ENCODE measurements around the gene TRIM69.
A peak's percentile ranks its signal among the peaks of the same experiment; 100 is the strongest.
"Not testable (repeated sequence)": the region's sequence is repeated elsewhere in the genome, so short reads cannot be mapped to it uniquely, and the experiment has no call there.

TRIM69 gene

GRCh38 chr15:44739222-44739847 lies 3.0 kb downstream of the TRIM69 start:
- H3K27ac Mint-ChIP-seq: not testable (repeated sequence)

DNA sequence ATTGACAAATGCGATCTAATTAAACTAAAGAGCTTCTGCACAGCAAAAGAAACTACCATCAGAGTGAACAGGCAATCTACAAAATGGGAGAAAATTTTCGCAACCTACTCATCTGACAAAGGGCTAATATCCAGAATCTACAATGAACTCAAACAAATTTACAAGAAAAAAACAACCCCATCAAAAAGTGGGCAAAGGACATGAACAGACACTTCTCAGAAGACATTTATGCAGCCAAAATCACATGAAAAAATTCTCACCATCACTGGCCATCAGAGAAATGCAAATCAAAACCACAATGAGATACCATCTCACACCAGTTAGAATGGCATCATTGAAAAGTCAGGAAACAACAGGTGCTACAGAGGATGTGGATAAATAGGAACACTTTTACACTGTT lies 7.1 kb downstream of the TRIM69 start:
- not testable (repeated sequence) for H3K4me3 Mint-ChIP-seq; H3K27ac Mint-ChIP-seq; H3K27me3 Mint-ChIP-seq (ENCODE audit: low read depth); H3K4me1 Mint-ChIP-seq (ENCODE audit: low read depth); H3K36me3 Mint-ChIP-seq (ENCODE audit: low read depth); DNase-seq (ENCODE audit: low spot score); H3K9me3 Mint-ChIP-seq

More at GRCh38 chr15:44739222-44739847, 3.0 kb downstream of the TRIM69 start:
- not testable (repeated sequence) for DNase-seq (ENCODE audit: low spot score); H3K36me3 Mint-ChIP-seq (ENCODE audit: low read depth); H3K9me3 Mint-ChIP-seq; H3K27me3 Mint-ChIP-seq (ENCODE audit: low read depth)
- H3K4me1 Mint-ChIP-seq (ENCODE audit: low read depth): peaks cover 39% of the 10 kb centered on the region
- peak overlapping the region; percentile 9 for H3K4me3 Mint-ChIP-seq

- Mint-ChIP-seq H3K4me3 (no peak overlapping the region), H3K36me3 (ENCODE audit: low read depth) (peaks cover 31% of the 10 kb centered on the region), H3K9me3 (peaks cover 35% of the 10 kb centered on the region)
Measured at GRCh38 chr15:44753345-44753744, 17.0 kb downstream of the TRIM69 start.

DNA sequence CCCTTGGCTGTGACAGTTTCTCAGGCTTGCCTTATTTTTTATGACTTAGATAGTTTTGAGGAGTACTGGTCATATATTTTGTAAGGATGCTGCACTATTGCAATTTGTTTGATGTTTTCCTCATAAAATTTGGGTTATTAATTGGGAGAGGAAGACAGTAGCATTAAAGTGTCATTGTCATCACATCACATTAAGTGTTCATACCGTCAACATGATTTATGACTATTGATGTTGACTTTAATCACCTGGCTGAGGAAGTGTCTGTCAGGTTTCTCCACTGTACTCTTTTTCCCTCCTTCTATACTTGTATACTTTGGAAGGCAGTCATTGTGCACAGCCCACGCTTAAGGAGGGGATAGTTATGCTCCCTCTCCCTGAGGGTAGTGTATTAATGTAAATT lies 26.9 kb downstream of the TRIM69 start:
- Mint-ChIP-seq H3K27ac (no peak overlapping the region), H3K27me3 (ENCODE audit: low read depth) (no peaks in the 10 kb centered on the region), H3K4me1 (ENCODE audit: low read depth) (no peaks in the 10 kb centered on the region), H3K36me3 (ENCODE audit: low read depth) (peaks cover 4% of the 10 kb centered on the region), H3K4me3 (no peak overlapping the region), H3K9me3 (no peaks in the 10 kb centered on the region)
- DNase-seq (ENCODE audit: low spot score): no peak

More at GRCh38 chr15:44753345-44753744, 17.0 kb downstream of the TRIM69 start:
- DNase-seq (ENCODE audit: low spot score): no peak
- Mint-ChIP-seq H3K27me3 (ENCODE audit: low read depth) (no peaks in the 10 kb centered on the region), H3K27ac (no peak overlapping the region), H3K4me1 (ENCODE audit: low read depth) (peaks cover 4% of the 10 kb centered on the region)

DNA sequence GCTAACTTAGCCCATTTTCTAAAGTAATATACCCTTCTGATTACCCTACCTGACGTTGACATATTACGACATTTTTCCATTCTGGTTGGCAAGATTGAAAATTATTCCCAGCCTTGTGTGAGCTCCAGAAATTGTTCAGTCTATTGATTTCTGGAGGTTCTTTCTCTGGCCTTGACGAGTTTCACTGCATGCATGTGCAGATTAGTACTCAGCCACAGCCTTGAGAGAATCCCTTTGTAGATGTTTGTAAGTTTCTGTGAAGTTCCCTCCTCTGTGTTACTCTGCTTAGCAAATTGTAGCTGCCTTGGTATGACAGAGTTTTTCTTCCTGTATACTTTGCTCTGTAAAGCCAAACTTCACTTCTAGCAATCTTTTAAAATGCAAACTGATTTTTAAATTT lies 27.5 kb downstream of the TRIM69 start:
- Mint-ChIP-seq H3K36me3 (ENCODE audit: low read depth) (peaks cover 6% of the 10 kb centered on the region), H3K9me3 (no peaks in the 10 kb centered on the region), H3K4me1 (ENCODE audit: low read depth) (no peaks in the 10 kb centered on the region), H3K27me3 (ENCODE audit: low read depth) (no peaks in the 10 kb centered on the region), H3K27ac (no peak overlapping the region), H3K4me3 (no peak overlapping the region)
- no peak for DNase-seq (ENCODE audit: low spot score)

DNA sequence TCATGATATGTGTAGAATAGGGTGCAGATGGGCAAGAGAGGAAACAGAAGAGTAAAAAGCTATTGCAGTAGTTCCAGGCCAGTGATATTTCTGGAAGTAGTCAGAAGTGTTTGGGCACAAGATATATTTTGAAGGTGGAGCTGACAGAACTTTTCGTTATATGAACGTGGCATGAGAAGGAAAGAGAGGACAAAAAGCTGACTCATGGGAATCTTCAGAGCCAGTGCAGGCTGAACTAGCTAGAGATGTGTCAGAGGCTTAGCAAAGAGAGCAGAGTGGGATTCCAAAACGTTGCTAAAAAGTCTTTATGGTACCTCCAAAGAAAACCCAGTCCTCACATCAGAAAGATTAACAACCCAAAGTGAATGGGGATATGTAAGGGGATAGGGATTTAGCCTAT lies 28.7 kb downstream of the TRIM69 start:
- Mint-ChIP-seq H3K4me3 (no peak overlapping the region), H3K27me3 (ENCODE audit: low read depth) (no peaks in the 10 kb centered on the region), H3K4me1 (ENCODE audit: low read depth) (no peaks in the 10 kb centered on the region), H3K36me3 (ENCODE audit: low read depth) (peaks cover 11% of the 10 kb centered on the region), H3K9me3 (peaks cover 2% of the 10 kb centered on the region), H3K27ac (no peak overlapping the region)
- DNase-seq (ENCODE audit: low spot score): no peak

GRCh38 chr15:44769521-44769920 lies 33.2 kb downstream of the TRIM69 start:
- Mint-ChIP-seq H3K36me3 (ENCODE audit: low read depth) (peaks cover 28% of the 10 kb centered on the region), H3K27me3 (ENCODE audit: low read depth) (no peaks in the 10 kb centered on the region), H3K4me1 (ENCODE audit: low read depth) (no peaks in the 10 kb centered on the region), H3K27ac (no peak overlapping the region), H3K4me3 (no peak overlapping the region), H3K9me3 (peaks cover 26% of the 10 kb centered on the region)
- no peak for DNase-seq (ENCODE audit: low spot score)

DNA sequence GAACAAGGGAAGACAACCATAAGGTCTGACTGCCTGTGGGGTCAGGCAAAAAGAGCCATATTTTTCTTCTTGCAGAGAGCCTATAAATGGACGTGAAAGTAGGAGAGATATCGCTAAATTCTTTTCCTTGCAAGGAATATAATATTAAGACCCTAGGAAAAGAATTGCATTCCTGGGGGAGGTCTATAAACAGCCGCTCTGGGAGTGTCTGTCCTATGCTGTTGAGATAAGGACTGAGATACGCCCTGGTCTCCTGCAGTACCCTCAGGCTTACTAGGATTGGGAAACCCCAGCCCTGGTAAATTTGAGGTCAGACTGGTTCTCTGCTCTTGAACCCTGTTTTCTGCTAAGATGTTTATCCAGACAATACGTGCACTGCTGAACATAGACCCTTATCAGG lies 34.4 kb downstream of the TRIM69 start:
- not testable (repeated sequence) for H3K4me1 Mint-ChIP-seq (ENCODE audit: low read depth); H3K27me3 Mint-ChIP-seq (ENCODE audit: low read depth); DNase-seq (ENCODE audit: low spot score); H3K4me3 Mint-ChIP-seq; H3K27ac Mint-ChIP-seq
- Mint-ChIP-seq H3K9me3 (peaks cover 26% of the 10 kb centered on the region), H3K36me3 (ENCODE audit: low read depth) (peaks cover 28% of the 10 kb centered on the region)

GRCh38 chr15:44775953-44776352 lies 39.6 kb downstream of the TRIM69 start:
- Mint-ChIP-seq H3K27ac (no peak overlapping the region), H3K9me3 (peaks cover 15% of the 10 kb centered on the region), H3K27me3 (ENCODE audit: low read depth) (no peaks in the 10 kb centered on the region), H3K36me3 (ENCODE audit: low read depth) (peaks cover 14% of the 10 kb centered on the region), H3K4me3 (no peak overlapping the region), H3K4me1 (ENCODE audit: low read depth) (no peaks in the 10 kb centered on the region)
- DNase-seq (ENCODE audit: low spot score): no peak

DNA sequence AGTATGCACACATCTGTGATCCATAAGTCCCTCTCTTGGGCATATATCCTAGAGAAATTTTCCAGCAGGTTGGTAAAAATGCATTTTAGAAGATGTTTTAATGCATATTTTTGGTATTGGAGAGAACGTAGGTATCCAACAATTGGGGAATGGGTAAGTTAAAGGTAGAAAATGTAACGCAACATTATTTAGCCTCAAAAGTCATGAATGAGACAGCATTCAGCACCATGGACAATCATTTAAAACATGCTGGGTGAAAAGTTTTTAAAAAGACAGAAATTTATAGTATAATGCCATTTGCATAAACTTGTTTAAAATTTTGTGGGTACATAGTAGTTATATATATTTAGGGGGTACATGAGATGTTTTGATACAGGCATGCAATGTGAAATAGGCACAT lies 43.4 kb downstream of the TRIM69 start:
- H3K36me3 Mint-ChIP-seq (ENCODE audit: low read depth): no peaks in the 10 kb centered on the region
- DNase-seq (ENCODE audit: low spot score): no peak
- H3K27ac Mint-ChIP-seq: no peak overlapping the region
- H3K27me3 Mint-ChIP-seq (ENCODE audit: low read depth): no peaks in the 10 kb centered on the region
- peaks cover 10% of the 10 kb centered on the region for H3K4me1 Mint-ChIP-seq (ENCODE audit: low read depth)
- H3K4me3 Mint-ChIP-seq: no peak overlapping the region
- H3K9me3 Mint-ChIP-seq: no peaks in the 10 kb centered on the region

GRCh38 chr15:44780608-44781007 lies 44.3 kb downstream of the TRIM69 start:
- no peak for DNase-seq (ENCODE audit: low spot score)
- H3K9me3 Mint-ChIP-seq: no peaks in the 10 kb centered on the region
- H3K27me3 Mint-ChIP-seq (ENCODE audit: low read depth): no peaks in the 10 kb centered on the region
- H3K4me3 Mint-ChIP-seq: no peak overlapping the region
- H3K36me3 Mint-ChIP-seq (ENCODE audit: low read depth): no peaks in the 10 kb centered on the region
- H3K27ac Mint-ChIP-seq: no peak overlapping the region
- peaks cover 13% of the 10 kb centered on the region for H3K4me1 Mint-ChIP-seq (ENCODE audit: low read depth)

DNA sequence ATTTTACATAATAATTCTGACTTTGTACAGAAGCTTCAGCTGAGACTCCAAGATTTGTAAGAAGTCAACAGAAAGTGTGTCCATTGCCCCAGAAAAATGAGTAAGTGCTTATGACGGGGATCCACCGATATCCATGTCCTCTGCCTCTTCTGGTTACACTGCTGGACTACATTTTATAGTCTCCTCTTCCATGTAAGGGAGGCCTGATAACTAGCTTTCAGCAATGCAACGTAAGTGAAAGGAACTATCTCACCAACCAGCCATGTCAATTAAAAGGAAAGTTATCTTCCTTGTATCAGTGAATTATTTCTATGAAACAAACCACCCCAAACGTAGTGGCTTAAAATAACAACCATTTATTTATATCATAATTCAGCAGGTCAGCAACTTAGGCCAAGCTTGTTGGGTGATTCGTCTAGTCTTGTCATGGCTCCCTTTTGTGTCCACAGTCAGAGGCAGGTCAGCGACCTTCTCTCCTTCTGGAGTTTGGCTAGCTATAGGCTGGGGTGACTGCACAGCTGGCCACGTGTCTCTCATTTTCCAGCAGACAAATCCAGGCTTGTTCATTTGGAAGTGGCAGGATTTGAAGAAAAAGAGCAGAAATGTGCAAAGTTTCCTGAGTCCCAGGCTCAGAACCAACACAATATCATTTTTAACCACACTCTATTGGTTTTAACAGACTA lies 44.9 kb downstream of the TRIM69 start:
- DNase-seq (ENCODE audit: low spot score): no peak
- Mint-ChIP-seq H3K4me1 (ENCODE audit: low read depth) (peaks cover 13% of the 10 kb centered on the region), H3K27me3 (ENCODE audit: low read depth) (no peaks in the 10 kb centered on the region), H3K27ac (no peak overlapping the region), H3K9me3 (no peaks in the 10 kb centered on the region), H3K4me3 (no peak overlapping the region), H3K36me3 (ENCODE audit: low read depth) (no peaks in the 10 kb centered on the region)

DNA sequence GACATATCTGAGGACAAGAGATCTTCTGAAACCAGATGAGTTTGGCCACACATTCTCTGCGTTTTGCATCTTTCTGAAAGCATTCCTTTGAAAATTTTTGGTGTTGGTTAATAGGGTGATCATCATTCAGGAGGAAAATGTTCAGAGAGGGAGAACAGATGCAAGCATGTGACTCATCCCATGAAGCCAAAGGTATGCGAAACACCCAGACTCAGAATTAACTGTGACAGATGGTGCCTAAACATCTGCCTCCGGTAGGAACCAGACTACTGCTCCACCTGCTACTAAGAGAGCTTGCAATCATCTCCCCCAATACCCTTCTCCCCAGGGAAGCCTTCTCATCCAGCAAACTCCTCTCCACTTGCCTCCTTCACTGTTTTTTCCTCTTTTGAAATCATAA lies 46.2 kb downstream of the TRIM69 start:
- Mint-ChIP-seq H3K9me3 (no peaks in the 10 kb centered on the region), H3K27me3 (ENCODE audit: low read depth) (no peaks in the 10 kb centered on the region), H3K27ac (no peak overlapping the region), H3K4me1 (ENCODE audit: low read depth) (peaks cover 13% of the 10 kb centered on the region), H3K4me3 (no peak overlapping the region), H3K36me3 (ENCODE audit: low read depth) (no peaks in the 10 kb centered on the region)
- no peak for DNase-seq (ENCODE audit: low spot score)

- H3K9me3 Mint-ChIP-seq; H3K27me3 Mint-ChIP-seq (ENCODE audit: low read depth); DNase-seq (ENCODE audit: low spot score); H3K36me3 Mint-ChIP-seq (ENCODE audit: low read depth): not testable (repeated sequence)
- Mint-ChIP-seq H3K4me3 (peak overlapping the region; percentile 95), H3K4me1 (ENCODE audit: low read depth) (peaks cover 22% of the 10 kb centered on the region), H3K27ac (peak overlapping the region; percentile 99)
Measured at GRCh38 chr15:44784918-44785274, 48.6 kb downstream of the TRIM69 start.

DNA sequence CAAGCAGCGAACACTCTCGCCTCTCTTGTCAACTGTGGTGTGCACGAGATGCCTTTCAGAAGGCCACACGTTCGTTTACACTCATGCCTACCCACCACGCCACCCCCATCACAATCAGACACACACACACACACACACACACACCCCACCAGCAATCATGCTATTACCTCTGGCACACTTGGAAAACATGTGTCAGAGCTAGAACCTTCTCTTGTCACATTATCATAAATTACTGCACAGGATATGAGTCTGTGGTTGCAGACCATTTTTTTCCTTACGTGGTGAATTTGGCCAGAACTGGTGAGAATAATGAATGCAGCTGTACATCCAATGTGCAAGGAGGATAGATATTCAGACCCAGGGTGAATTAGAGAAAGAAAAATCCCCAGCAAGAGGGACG lies 52.4 kb downstream of the TRIM69 start:
- no peak overlapping the region for H3K4me3 Mint-ChIP-seq
- peak; percentile 68 for DNase-seq (ENCODE audit: low spot score)
- H3K4me1 Mint-ChIP-seq (ENCODE audit: low read depth): peaks cover 20% of the 10 kb centered on the region
- H3K9me3 Mint-ChIP-seq: no peaks in the 10 kb centered on the region
- H3K36me3 Mint-ChIP-seq (ENCODE audit: low read depth): no peaks in the 10 kb centered on the region
- H3K27me3 Mint-ChIP-seq (ENCODE audit: low read depth): no peaks in the 10 kb centered on the region
- H3K27ac Mint-ChIP-seq: peak overlapping the region; percentile 17
